Measurements from ENCODE around the gene ADSS1. TPM values are rescaled to one million over a fixed set of nuclear protein-coding genes. Genes with fewer than 3 reads are reported as not detected.

Gene ADSS1
- 191 TPM for total RNA-seq
- long read RNA-seq, transcript ADSSL1-201 (13 exons, 1,766 nt): major isoform, 122 of 141 reads
- long read RNA-seq, partial matches to known transcripts: 7 of 141 reads
- long read RNA-seq, other reads (novel, unspliced or antisense): 12 of 141 reads

GRCh38 chr14:104723651-104724406 is at the start of gene ADSS1:
ADSS1 (plus strand) TSS chr14:104724229; CDS start chr14:104724271, 42 bp downstream.
- intact Hi-C loops (cut with DNase I): loop anchor here (1.0 to 10.0 kb wide), 3 partner anchors 29 to 751 kb away; partner anchors contain the start of genes CRIP2 and SIVA1
- DNase-seq (ENCODE audit: missing footprints) (peak; percentile 92), ATAC-seq (peak; percentile 62)

GRCh38 chr14:104675447-104675846 is 48.6 kb upstream of the ADSS1 start:
- intact Hi-C loops (cut with DNase I): no loop called here
- DNase-seq (ENCODE audit: missing footprints) (no peak), ATAC-seq (no peak)

- DNase-seq (ENCODE audit: missing footprints) (no peak), ATAC-seq (no peak)
- intact Hi-C loops (cut with DNase I): no loop called here
Observed at GRCh38 chr14:104676130-104676693, 47.8 kb upstream of the ADSS1 start.

- DNase-seq (ENCODE audit: missing footprints): peak; percentile 79
- intact Hi-C loops (cut with DNase I): no loop called here
- peak; percentile 6 for ATAC-seq
Observed at GRCh38 chr14:104676694-104677511, 47.1 kb upstream of the ADSS1 start.

- intact Hi-C loops (cut with DNase I): no loop called here
- peak; percentile 92 for DNase-seq (ENCODE audit: missing footprints)
- ATAC-seq: peak; percentile 82
Observed at GRCh38 chr14:104677512-104678332, 46.3 kb upstream of the ADSS1 start.

GRCh38 chr14:104678346-104678745 is 45.7 kb upstream of the ADSS1 start:
- intact Hi-C loops (cut with DNase I): no loop called here
- DNase-seq (ENCODE audit: missing footprints) (no peak), ATAC-seq (peak; percentile 5)

- ATAC-seq (no peak), DNase-seq (ENCODE audit: missing footprints) (peak; percentile 48)
- intact Hi-C loops (cut with DNase I): no loop called here
Observed at GRCh38 chr14:104678901-104679705, 44.9 kb upstream of the ADSS1 start.

GRCh38 chr14:104680056-104680805 is 43.8 kb upstream of the ADSS1 start:
- ATAC-seq: no peak
- intact Hi-C loops (cut with DNase I): no loop called here
- peak; percentile 39 for DNase-seq (ENCODE audit: missing footprints)

- ATAC-seq (no peak), DNase-seq (ENCODE audit: missing footprints) (peak; percentile 73)
- intact Hi-C loops (cut with DNase I): no loop called here
Observed at GRCh38 chr14:104680806-104681688, 43.0 kb upstream of the ADSS1 start.

GRCh38 chr14:104681689-104682074 is 42.3 kb upstream of the ADSS1 start:
- DNase-seq (ENCODE audit: missing footprints) (peak; percentile 91), ATAC-seq (peak; percentile 59)
- intact Hi-C loops (cut with DNase I): no loop called here

GRCh38 chr14:104682107-104682593 is 41.9 kb upstream of the ADSS1 start:
- ATAC-seq: no peak
- peak; percentile 23 for DNase-seq (ENCODE audit: missing footprints)
- intact Hi-C loops (cut with DNase I): no loop called here

- intact Hi-C loops (cut with DNase I): no loop called here
- ATAC-seq (no peak), DNase-seq (ENCODE audit: missing footprints) (peak; percentile 37)
Observed at GRCh38 chr14:104683653-104684448, 40.2 kb upstream of the ADSS1 start.

- ATAC-seq (no peak), DNase-seq (ENCODE audit: missing footprints) (peak; percentile 18)
- intact Hi-C loops (cut with DNase I): no loop called here
Observed at GRCh38 chr14:104684449-104684821, 39.6 kb upstream of the ADSS1 start.

GRCh38 chr14:104685216-104685997 is 38.6 kb upstream of the ADSS1 start:
- intact Hi-C loops (cut with DNase I): no loop called here
- DNase-seq (ENCODE audit: missing footprints) (peak; percentile 34), ATAC-seq (no peak)

Measured in Right ventricle myocardium inferior (tissue), 1 donor.